Stimulated activated CD4-positive, alpha-beta T cell treated with anti-CD3 and anti-CD28 coated beads, Interleukin-4, amount 100 ng/mL, for 24 hours (primary cell): ENCODE results near the gene SRSF2.
"Not testable (repeated sequence)": the region's sequence is repeated elsewhere in the genome, so short reads cannot be mapped to it uniquely, and the experiment has no call there.

ENCODE experiments used
- DNase-seq: peaks from one replicate; pipeline ENCODE4 v3.0.0-alpha.2; 2020

SRSF2 gene

GRCh38 chr17:76737676-76738467 lies 741 bp upstream of the SRSF2 start, which contains the start of gene MFSD11:
MFSD11 (plus strand) TSS chr17:76738119; CDS start chr17:76738353, 234 bp downstream.
- peak; percentile 91 for DNase-seq

GRCh38 chr17:76736349-76737081 lies 616 bp downstream of the SRSF2 start:
- peak; percentile 68 for DNase-seq

- no peak for DNase-seq
Measured at GRCh38 chr17:76735586-76736348, 1.4 kb downstream of the SRSF2 start.

GRCh38 chr17:76735006-76735405 lies 2.1 kb downstream of the SRSF2 start:
- no peak for DNase-seq

GRCh38 chr17:76734080-76734840 lies 2.9 kb downstream of the SRSF2 start:
- DNase-seq = no peak

- no peak for DNase-seq
Measured at GRCh38 chr17:76733618-76733957, 3.5 kb downstream of the SRSF2 start.

- no peak for DNase-seq
Measured at GRCh38 chr17:76732734-76733617, 4.2 kb downstream of the SRSF2 start.

GRCh38 chr17:76731800-76732733 lies 5.1 kb downstream of the SRSF2 start:
- DNase-seq = not testable (repeated sequence)

- peak; percentile 28 for DNase-seq
Measured at GRCh38 chr17:76727745-76728456, 9.2 kb downstream of the SRSF2 start.

- peak; percentile 82 for DNase-seq
Measured at GRCh38 chr17:76726776-76727718, 10.1 kb downstream of the SRSF2 start, which contains the start of gene METTL23. METTL23 (plus strand) TSS chr17:76726839; CDS start chr17:76729711, 2,872 bp downstream.

GRCh38 chr17:76726231-76726775 lies 10.8 kb downstream of the SRSF2 start, which contains the start of gene JMJD6:
JMJD6 (minus strand) TSS chr17:76726606; CDS start chr17:76726475, 131 bp downstream.
- peak; percentile 96 for DNase-seq

GRCh38 chr17:76725580-76726230 lies 11.4 kb downstream of the SRSF2 start:
- peak; percentile 77 for DNase-seq

- no peak for DNase-seq
Measured at GRCh38 chr17:76723812-76724211, 13.3 kb downstream of the SRSF2 start.

- not testable (repeated sequence) for DNase-seq
Measured at GRCh38 chr17:76722977-76723376, 14.2 kb downstream of the SRSF2 start.

GRCh38 chr17:76722279-76722678 lies 14.9 kb downstream of the SRSF2 start:
- no peak for DNase-seq

- DNase-seq = no peak
Measured at GRCh38 chr17:76721463-76721862, 15.7 kb downstream of the SRSF2 start.

- DNase-seq = no peak
Measured at GRCh38 chr17:76720941-76721340, 16.2 kb downstream of the SRSF2 start.
